ENCODE results near the gene HAX1. TPM values are rescaled to one million over a fixed set of nuclear protein-coding genes. Genes with fewer than 3 reads are reported as not detected.

The HAX1 gene
- total and polyA plus RNA-seq, 4 donors = 37.5 to 91.2 (median 59.3) TPM

GRCh38 chr1:154324669-154325582 is 52.5 kb downstream of the HAX1 start, which contains the start of gene ATP8B2 (continued):
- TF ChIP-seq REST (IDR thresholded peaks at IDR 0.05) (no peak), RXRA (IDR thresholded peaks at IDR 0.05) (no peak)

Small RNAs within 50 kb of the gene (small RNA-seq; reads per million reads assigned to genes)
- not detected for gene RF00273
- not detected for gene RNU6-121P
- gene RNU6-239P = not detected
- not detected for gene SNORA58B

Other genes with a start within 250 kb of the HAX1 start
- under 1 TPM in 1 of 2 donors, not detected in 1; 0.08 TPM for gene NUP210L, start 117.6 kb upstream of the HAX1 start, total RNA-seq
- not detected for gene NUP210L, start 117.6 kb upstream of the HAX1 start, polyA plus RNA-seq
- gene TPM3, start 80.5 kb upstream of the HAX1 start, total RNA-seq = 100 to 1,000 TPM in 1 of 2 donors, 10 to 100 TPM in 1; 89.6 to 120 TPM
- 100 to 1,000 TPM; 105 to 113 TPM for gene TPM3, start 80.5 kb upstream of the HAX1 start, polyA plus RNA-seq
- gene CFAP141, start 66.3 kb upstream of the HAX1 start, total RNA-seq = not detected
- not detected for gene CFAP141, start 66.3 kb upstream of the HAX1 start, polyA plus RNA-seq
- 10 to 100 TPM; 34.2 to 51.0 TPM for gene UBAP2L, start 51.7 kb upstream of the HAX1 start, total RNA-seq
- gene UBAP2L, start 51.7 kb upstream of the HAX1 start, polyA plus RNA-seq = 10 to 100 TPM; 24.3 to 33.9 TPM
- gene AQP10, start 48.5 kb downstream of the HAX1 start, total RNA-seq = under 1 TPM in 1 of 2 donors, not detected in 1; 0.14 TPM
- gene AQP10, start 48.5 kb downstream of the HAX1 start, polyA plus RNA-seq = not detected
- gene ATP8B2, start 52.9 kb downstream of the HAX1 start, total RNA-seq = 10 to 100 TPM in 1 of 2 donors, 1 to 10 TPM in 1; 6.1 to 16.2 TPM
- gene ATP8B2, start 52.9 kb downstream of the HAX1 start, polyA plus RNA-seq = 1 to 10 TPM in 1 of 2 donors, under 1 TPM in 1; 0.75 to 4.5 TPM
- gene IL6R, start 132.7 kb downstream of the HAX1 start, total RNA-seq = 10 to 100 TPM; 47.0 to 67.6 TPM
- 10 to 100 TPM; 18.8 to 23.6 TPM for gene IL6R, start 132.7 kb downstream of the HAX1 start, polyA plus RNA-seq
- gene TDRD10, start 229.6 kb downstream of the HAX1 start, total RNA-seq = 1 to 10 TPM in 1 of 2 donors, under 1 TPM in 1; 0.23 to 1.5 TPM
- gene TDRD10, start 229.6 kb downstream of the HAX1 start, polyA plus RNA-seq = under 1 TPM; 0.58 to 0.97 TPM
- 1 to 10 TPM; 5.9 to 7.5 TPM for gene SHE, start 229.8 kb downstream of the HAX1 start, total RNA-seq
- 1 to 10 TPM; 3.1 to 3.5 TPM for gene SHE, start 229.8 kb downstream of the HAX1 start, polyA plus RNA-seq

All from liver (tissue), 6 donors.